HUES64 (cell line): ENCODE measurements around the gene PTPRN2.
"Not testable (repeated sequence)": the region's sequence is repeated elsewhere in the genome, so short reads cannot be mapped to it uniquely, and the experiment has no call there.

ENCODE experiments used
- H3K27ac ChIP-seq: 2 replicates; pipeline ENCODE4 v1.7.0; 2013; ENCODE audit warnings: low read depth, low read length, inconsistent platforms
- H3K27me3 ChIP-seq: 2 replicates; pipeline ENCODE4 v1.6.1; 2013; ENCODE audit warnings: mild to moderate bottlenecking, low read length; ENCODE audit not compliant: insufficient read depth
- H3K36me3 ChIP-seq: 2 replicates; pipeline ENCODE4 v1.6.1; 2013; ENCODE audit warnings: mild to moderate bottlenecking, low read length; ENCODE audit not compliant: insufficient read depth
- H3K4me1 ChIP-seq: 2 replicates; pipeline ENCODE4 v1.6.1; 2013; ENCODE audit warnings: mild to moderate bottlenecking, low read length, moderate library complexity; ENCODE audit not compliant: insufficient read depth
- H3K4me3 ChIP-seq: 2 replicates; pipeline ENCODE4 v1.5.1; 2013; ENCODE audit warnings: mild to moderate bottlenecking, low read length, moderate library complexity
- H3K9ac ChIP-seq: 2 replicates; pipeline ENCODE4 v1.6.1; 2013; ENCODE audit warnings: mild to moderate bottlenecking, low read depth, low read length
- H3K9me3 ChIP-seq: 2 replicates; pipeline ENCODE4 v1.6.1; 2013; ENCODE audit warnings: low read depth, low read length; ENCODE audit not compliant: insufficient read depth
- WGBS: fragments of 150-250, 120-280 bp; methylation state at CpG from one replicate; pipeline ENCODE4 v1.1.7; 2013; ENCODE audit warnings: missing lambda C conversion rate; 5-methylcytosine and 5-hydroxymethylcytosine counted together

PTPRN2 gene

DNA sequence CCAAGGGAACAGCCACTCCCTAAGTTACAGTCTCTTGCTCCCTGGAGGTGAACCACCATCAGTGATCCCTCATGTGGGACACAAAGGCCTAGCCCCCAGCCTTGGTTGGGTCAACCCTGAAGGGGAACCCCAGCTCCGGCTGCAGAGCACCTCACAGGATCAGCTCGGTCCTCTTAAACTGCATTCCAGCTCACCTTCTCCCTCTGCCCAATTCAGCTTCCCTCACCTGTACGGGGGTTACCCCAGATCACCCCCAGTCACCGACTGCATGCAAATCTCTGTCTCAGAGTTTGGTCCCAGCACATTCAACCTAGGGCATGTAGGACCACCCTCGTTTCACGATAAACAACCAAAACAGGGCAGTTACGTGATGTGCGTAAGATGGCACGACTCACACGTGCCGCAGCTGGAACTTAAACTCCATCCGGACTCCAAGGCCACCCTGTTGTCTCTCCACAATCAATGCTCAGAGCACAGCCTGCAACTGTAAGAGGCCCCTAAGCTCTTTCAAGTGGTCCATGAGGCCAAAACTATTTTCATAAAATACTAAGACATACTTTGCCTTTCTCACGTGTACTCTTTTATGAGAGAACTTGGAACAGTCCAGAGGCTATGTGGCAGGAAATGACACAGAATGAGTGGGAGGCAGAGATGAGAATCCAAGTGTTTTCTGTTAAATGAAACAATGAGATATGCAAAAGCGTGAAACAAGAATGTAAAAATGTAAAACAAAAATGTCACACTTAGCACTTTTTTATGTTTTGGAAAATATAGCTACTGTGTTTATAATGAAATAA lies 285.2 kb downstream of the PTPRN2 start:
- Histone ChIP-seq H3K4me1 (no peaks in the 10 kb centered on the region), H3K9ac (no peak overlapping the region), H3K27ac (no peak overlapping the region), H3K9me3 (peaks cover 97% of the 10 kb centered on the region), H3K27me3 (no peaks in the 10 kb centered on the region), H3K4me3 (no peak overlapping the region; the same call in 1 of the 2 replicates), H3K36me3 (no peaks in the 10 kb centered on the region)
- 85% methylated on average over 14 of the region's 14 CpGs for WGBS

DNA sequence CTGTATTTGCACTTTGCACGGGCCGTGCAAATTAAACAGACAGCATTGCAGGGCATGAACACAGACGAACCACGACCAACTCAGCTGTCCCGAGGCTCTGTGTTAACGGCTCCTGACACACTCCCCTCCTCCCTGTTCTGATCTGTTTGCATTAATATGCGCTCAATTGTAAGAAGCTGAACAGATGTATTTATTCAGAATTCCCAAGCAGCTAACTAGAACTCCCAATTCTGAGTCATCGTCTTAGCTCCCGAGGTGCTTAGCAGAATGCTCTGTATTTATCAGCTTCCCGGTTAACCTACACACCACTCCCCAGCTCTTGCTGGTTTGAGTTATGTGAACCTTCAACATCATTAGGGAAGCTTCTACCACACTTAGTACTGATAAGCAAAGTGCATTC lies 286.4 kb downstream of the PTPRN2 start:
- no peak overlapping the region for H3K27ac ChIP-seq

DNA sequence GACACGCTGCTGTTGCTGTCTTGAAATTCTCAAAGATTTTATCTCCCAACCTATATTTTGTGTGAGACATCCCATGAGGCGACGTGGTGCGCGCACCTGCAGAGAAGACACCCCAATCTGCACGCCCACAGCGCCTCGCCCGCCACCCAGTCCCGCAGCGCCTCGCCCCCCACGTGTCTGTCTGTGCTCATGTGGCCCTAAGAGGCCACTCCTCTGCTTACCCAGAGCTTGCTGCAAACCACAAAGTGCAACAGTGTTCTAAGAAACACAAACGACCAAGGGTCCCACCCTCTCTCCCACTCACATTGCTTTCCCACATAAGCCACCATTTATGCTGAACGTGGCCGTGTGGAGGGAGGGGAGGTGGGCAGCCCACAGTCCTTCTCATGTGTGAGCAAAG lies 287.2 kb downstream of the PTPRN2 start:
- Histone ChIP-seq H3K9ac (no peak overlapping the region), H3K36me3 (no peaks in the 10 kb centered on the region), H3K4me1 (no peaks in the 10 kb centered on the region), H3K27me3 (no peaks in the 10 kb centered on the region), H3K27ac (no peak overlapping the region), H3K9me3 (peaks cover 97% of the 10 kb centered on the region), H3K4me3 (0 out of 2 replicates have a peak overlapping the region, but pooled peaks have one; percentile 10)
- WGBS = 82% methylated on average over 16 of the region's 16 CpGs

More for the DNA sequence above, 286.4 kb downstream of the PTPRN2 start:
- Histone ChIP-seq H3K4me1 (no peaks in the 10 kb centered on the region), H3K27me3 (no peaks in the 10 kb centered on the region), H3K9ac (no peak overlapping the region), H3K36me3 (no peaks in the 10 kb centered on the region), H3K4me3 (no peak overlapping the region), H3K9me3 (peaks cover 97% of the 10 kb centered on the region)
- 93% methylated on average over 10 of the region's 10 CpGs for WGBS

DNA sequence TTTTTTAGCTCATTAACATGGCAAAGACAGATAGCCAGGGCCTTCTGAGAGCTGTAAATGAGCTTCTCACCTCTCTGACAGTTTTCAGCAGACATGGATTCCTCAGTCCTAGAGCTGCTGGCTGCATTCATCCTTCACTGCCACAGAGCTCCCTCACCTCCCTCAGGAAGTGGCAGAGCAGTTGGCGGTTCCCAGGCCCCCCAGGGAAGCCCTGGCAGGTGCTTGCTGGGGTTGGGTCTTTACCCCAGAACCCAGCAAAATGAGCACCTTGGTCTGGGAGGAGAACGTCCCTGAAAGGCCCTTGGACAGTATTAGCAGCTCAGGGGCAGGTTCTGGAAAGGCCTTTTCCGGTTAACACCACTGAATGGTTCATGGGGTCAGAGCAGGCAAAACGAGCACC lies 288.0 kb downstream of the PTPRN2 start:
- Histone ChIP-seq H3K27me3 (no peaks in the 10 kb centered on the region), H3K9ac (no peak overlapping the region), H3K27ac (no peak overlapping the region), H3K9me3 (peaks cover 91% of the 10 kb centered on the region), H3K4me1 (no peaks in the 10 kb centered on the region), H3K36me3 (no peaks in the 10 kb centered on the region), H3K4me3 (no peak overlapping the region)
- 49% methylated on average over 4 of the region's 4 CpGs for WGBS

DNA sequence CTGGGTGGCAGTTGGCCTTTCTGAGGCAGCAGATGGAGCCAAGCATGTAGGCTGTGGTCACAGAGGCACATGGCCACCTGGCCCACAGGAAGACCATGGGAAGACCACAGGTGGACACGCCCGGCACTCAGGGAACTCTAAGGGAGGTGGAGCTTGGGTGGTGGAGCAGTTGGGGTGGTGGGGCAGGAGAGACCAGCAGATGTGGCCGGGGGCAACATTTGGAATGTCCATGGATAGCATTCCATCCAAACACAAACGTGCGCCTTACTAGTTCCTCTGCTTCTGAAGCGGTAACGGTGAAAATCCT lies 290.9 kb downstream of the PTPRN2 start:
- Histone ChIP-seq H3K27me3 (no peaks in the 10 kb centered on the region), H3K4me3 (no peak overlapping the region), H3K9ac (no peak overlapping the region), H3K36me3 (no peaks in the 10 kb centered on the region), H3K9me3 (peaks cover 91% of the 10 kb centered on the region), H3K27ac (no peak overlapping the region), H3K4me1 (no peaks in the 10 kb centered on the region)
- WGBS = 91% methylated on average over 7 of the region's 7 CpGs

DNA sequence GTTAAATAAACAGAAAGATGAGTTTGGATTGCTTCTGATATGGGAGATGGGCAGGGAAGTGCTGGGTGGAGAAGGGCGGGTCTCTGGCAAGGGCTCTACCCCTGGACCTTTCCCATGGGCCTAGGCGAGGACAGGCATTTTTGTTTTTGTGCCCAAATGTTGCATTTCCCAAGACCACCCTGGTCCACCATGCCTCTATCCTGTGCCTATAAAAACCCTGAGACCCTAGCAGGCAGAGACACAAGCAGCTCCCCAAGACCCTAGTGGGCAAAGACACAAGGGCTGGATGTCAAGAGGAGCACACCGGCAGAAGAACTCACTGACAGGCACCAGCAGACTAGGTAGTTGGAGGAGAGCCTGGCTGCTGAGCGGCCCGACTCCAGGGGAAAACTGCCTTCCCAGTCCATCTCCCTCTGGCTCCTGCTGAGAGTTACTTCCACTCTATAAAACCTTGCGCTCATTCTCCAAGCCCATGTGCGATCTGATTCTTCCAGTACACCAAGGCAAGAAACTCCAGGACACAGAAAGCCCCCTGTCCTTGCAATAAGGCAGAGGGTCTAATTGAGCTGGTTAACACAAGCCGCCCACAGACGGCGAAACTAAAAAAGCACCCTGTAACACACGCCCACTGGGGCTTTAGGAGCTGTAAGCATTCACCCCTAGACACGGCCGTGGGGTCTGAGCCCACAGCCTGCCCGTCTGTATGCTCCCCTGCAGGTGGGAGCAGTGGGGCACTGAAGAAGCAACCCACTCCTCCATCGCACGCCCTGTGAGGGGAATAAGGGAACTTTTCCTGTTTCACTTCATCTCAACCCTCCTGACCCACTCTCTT lies 291.4 kb downstream of the PTPRN2 start:
- Histone ChIP-seq H3K9ac (no peak overlapping the region), H3K4me1 (no peaks in the 10 kb centered on the region), H3K9me3 (peaks cover 91% of the 10 kb centered on the region), H3K27me3 (no peaks in the 10 kb centered on the region), H3K27ac (no peak overlapping the region), H3K4me3 (no peak overlapping the region), H3K36me3 (no peaks in the 10 kb centered on the region)
- 91% methylated on average over 16 of the region's 16 CpGs for WGBS

DNA sequence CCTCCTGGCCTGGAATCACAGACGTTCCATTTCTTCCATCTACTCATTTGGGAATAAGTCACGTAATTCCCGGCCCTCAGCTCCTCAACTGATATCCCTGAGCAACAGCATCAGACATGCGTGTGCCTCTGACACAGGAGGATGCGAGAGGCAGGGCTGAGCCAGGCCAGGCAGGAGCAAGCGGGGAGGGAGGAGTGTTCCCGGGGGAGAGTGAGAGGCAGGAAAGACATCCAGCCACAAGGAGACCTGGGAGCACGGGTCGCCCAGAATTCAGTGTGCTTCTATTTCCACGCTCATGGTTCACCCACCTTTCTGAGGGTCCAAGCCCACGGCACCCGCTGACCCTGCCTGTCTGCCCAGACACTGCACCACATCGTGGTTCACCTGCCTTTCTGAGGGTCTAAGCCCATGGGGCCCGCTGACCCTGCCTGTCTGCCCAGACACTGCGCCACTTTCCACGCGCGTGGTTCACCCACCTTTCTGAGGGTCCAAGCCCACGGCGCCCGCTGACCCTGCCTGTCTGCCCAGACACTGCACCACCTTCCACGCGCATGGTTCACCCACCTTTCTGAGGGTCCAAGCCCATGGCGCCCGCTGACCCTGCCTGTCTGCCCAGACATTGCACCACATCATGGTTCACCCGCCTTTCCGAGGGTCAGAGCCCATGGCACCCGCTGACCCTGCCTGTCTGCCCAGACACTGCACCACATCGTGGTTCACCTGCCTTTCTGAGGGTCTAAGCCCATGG lies 293.0 kb downstream of the PTPRN2 start:
- H3K4me3 ChIP-seq, H3K27ac ChIP-seq, H3K36me3 ChIP-seq, H3K9ac ChIP-seq, H3K27me3 ChIP-seq, H3K4me1 ChIP-seq: not testable (repeated sequence)
- 91% methylated on average over 29 of the region's 29 CpGs for WGBS
- peaks cover 91% of the 10 kb centered on the region for H3K9me3 ChIP-seq

DNA sequence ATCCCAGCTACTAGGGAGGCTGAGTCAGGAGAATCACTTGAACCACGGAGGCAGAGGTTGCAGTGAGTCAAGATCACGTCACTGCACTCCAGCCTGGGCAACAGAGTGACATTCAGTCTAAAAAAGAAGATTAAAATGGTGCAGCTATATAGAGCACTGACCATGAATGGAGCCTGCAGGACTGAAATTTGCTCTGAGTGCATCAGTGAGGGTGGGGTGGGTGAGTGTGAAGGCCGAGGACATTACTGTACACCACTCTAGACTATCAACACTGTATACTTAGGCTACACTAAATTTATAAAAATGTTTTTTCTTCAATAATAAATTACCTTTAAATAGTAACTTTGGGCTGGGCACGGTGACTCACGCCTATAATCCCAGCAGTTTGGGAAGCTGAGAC lies 294.7 kb downstream of the PTPRN2 start:
- Histone ChIP-seq H3K4me3 (no peak overlapping the region), H3K4me1 (no peaks in the 10 kb centered on the region), H3K36me3 (no peaks in the 10 kb centered on the region), H3K27ac (no peak overlapping the region), H3K9me3 (peaks cover 94% of the 10 kb centered on the region), H3K9ac (no peak overlapping the region), H3K27me3 (no peaks in the 10 kb centered on the region)
- WGBS = 63% methylated on average over 4 of the region's 5 CpGs

DNA sequence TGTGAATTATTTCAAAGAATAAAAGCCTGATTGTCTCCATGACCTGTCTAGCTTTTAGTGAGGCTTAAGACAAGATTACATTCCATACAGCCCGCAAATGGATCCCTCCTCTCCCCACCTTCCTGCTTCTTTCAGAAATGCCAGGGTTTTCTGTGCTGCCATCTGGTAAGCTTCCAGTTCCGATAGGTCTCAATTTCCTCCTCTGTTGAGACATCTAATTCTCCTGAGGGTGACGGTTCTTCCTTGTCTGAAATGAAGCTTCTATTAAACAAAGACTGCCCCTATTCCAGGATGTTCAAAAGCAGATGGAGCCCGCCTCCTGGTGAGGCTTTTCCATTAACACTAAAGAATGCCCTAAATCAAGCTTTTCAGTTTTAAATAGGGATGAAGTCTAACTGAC lies 295.6 kb downstream of the PTPRN2 start:
- no peaks in the 10 kb centered on the region for H3K36me3 ChIP-seq
- 70% methylated on average over 4 of the region's 4 CpGs for WGBS
- peaks cover 94% of the 10 kb centered on the region for H3K9me3 ChIP-seq
- H3K4me1 ChIP-seq = no peaks in the 10 kb centered on the region
- no peak overlapping the region for H3K9ac ChIP-seq
- no peaks in the 10 kb centered on the region for H3K27me3 ChIP-seq
- no peak overlapping the region for H3K27ac ChIP-seq
- no peak overlapping the region for H3K4me3 ChIP-seq

DNA sequence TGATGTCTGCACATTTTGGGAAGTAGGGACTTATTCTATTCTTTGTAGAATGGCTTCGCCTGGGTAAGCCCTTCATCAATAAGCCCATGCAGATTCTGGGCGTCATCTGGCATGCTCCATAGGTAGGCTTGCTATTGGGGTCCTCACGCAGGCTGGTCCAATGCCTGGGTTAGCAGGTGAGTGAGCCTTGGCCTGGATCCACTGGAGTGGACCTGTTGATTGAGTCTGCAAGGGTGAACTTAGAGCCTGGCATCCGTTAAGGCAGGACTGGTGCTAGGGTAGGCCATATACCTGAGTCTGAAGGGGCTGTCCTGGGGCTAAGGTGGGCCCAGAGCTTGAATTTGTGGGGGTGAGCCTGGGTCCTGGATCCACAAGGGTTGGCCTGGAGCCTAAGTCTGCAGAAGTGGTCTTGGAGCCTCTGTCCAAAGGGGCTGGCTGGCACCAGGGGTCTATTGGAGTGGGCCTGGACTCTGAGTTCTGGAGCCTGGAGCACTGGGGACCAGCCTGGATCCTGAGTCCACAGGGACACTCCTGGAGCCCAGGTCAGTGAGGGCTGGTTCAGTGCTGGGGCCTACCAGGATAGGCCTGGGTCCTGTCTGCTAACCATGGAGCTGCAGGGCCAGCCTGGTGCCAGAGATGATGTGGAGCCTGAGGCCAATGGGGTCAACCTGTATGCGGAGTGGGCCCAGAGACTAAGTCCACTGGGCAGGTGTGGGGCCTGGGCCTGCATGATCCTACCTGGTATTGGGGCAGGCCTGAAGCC lies 297.7 kb downstream of the PTPRN2 start:
- Histone ChIP-seq H3K9me3 (peaks cover 97% of the 10 kb centered on the region), H3K4me3 (0 out of 2 replicates have a peak overlapping the region, but pooled peaks have one; percentile 6)
- 67% methylated on average over 5 of the region's 5 CpGs for WGBS

More for the DNA sequence above, 297.7 kb downstream of the PTPRN2 start:
- Histone ChIP-seq H3K9ac (no peak overlapping the region), H3K27me3 (no peaks in the 10 kb centered on the region), H3K27ac (no peak overlapping the region), H3K4me1 (no peaks in the 10 kb centered on the region), H3K36me3 (no peaks in the 10 kb centered on the region)
